MM.1S (cell line): ENCODE measurements around the gene ERO1A.

Source experiments
- DNase-seq: peaks from one replicate; pipeline ENCODE4 v3.0.0-alpha.2; 2015
- H2AFZ ChIP-seq: fragments of 300-600 bp; sonication (generic); 2 replicates; pipeline ENCODE4 v1.6.0; 2016; ENCODE audit warnings: antibody characterized with exemption, low read length
- H3F3A ChIP-seq: fragments of 300-600 bp; sonication (generic); 2 replicates; pipeline ENCODE4 v1.6.1; 2016; ENCODE audit warnings: mild to moderate bottlenecking, antibody characterized with exemption, low read length, moderate library complexity, mixed read lengths; ENCODE audit not compliant: insufficient read depth
- H3K27ac ChIP-seq: fragments of 300-600 bp; sonication (generic); 2 replicates; pipeline ENCODE4 v1.5.1; 2016; ENCODE audit warnings: mild to moderate bottlenecking, low read length
- H3K27me3 ChIP-seq: fragments of 300-600 bp; sonication (generic); replicated peaks from 2 replicates; pipeline ENCODE4 v1.6.0; 2016; ENCODE audit warnings: low read length; ENCODE audit not compliant: insufficient read depth
- H3K36me3 ChIP-seq: fragments of 300-600 bp; sonication (generic); replicated peaks from 2 replicates; pipeline ENCODE4 v1.6.1; 2016; ENCODE audit warnings: mild to moderate bottlenecking, low read length, mixed read lengths; ENCODE audit not compliant: insufficient read depth
- H3K4me1 ChIP-seq: fragments of 300-600 bp; sonication (generic); 2 replicates; pipeline ENCODE4 v1.6.1; 2016; ENCODE audit warnings: low read length, mixed read lengths
- H3K4me2 ChIP-seq: fragments of 300-600 bp; sonication (generic); 2 replicates; pipeline ENCODE4 v1.6.0; 2016; ENCODE audit warnings: low read depth, low read length
- H3K4me3 ChIP-seq: fragments of 300-600 bp; sonication (generic); 2 replicates; pipeline ENCODE4 v1.5.1; 2016; ENCODE audit warnings: low read length, mixed read lengths
- H3K79me2 ChIP-seq: fragments of 300-600 bp; sonication (generic); 2 replicates; pipeline ENCODE4 v1.6.1; 2016; ENCODE audit warnings: mixed run types, low read length, mixed read lengths
- H3K9ac ChIP-seq: fragments of 300-600 bp; sonication (generic); 2 replicates; pipeline ENCODE4 v1.6.1; 2016; ENCODE audit warnings: low read length, mixed read lengths
- H3K9me2 ChIP-seq: fragments of 300-600 bp; sonication (generic); replicated peaks from 2 replicates; pipeline ENCODE4 v1.6.1; 2016; ENCODE audit warnings: mild to moderate bottlenecking, low read length, mixed read lengths; ENCODE audit not compliant: insufficient read depth
- H3K9me3 ChIP-seq: fragments of 300-600 bp; sonication (generic); replicated peaks from 2 replicates; pipeline ENCODE4 v1.6.1; 2016; ENCODE audit warnings: mild to moderate bottlenecking, low read length, mixed read lengths; ENCODE audit not compliant: insufficient read depth
- H4K20me1 ChIP-seq: fragments of 300-600 bp; sonication (generic); 2 replicates; pipeline ENCODE4 v1.6.1; 2016; ENCODE audit warnings: mild to moderate bottlenecking, low read length, moderate library complexity, mixed read lengths; ENCODE audit not compliant: insufficient read depth
- CTCF ChIP-seq: fragments of 300-600 bp; sonication (generic); IDR thresholded peaks from 2 replicates; pipeline ENCODE4 v1.5.1; 2016; ENCODE audit warnings: antibody characterized with exemption, low read length, mixed read lengths
- EZH2 ChIP-seq: fragments of 300-600 bp; sonication (generic); optimal IDR thresholded peaks from 2 replicates; pipeline ENCODE3; 2017; ENCODE audit warnings: low read depth, mild to moderate bottlenecking, antibody characterized with exemption, low read length, mixed read lengths
- EZH2phosphoT487 ChIP-seq: fragments of 300-600 bp; sonication (generic); IDR thresholded peaks from 2 replicates; pipeline ENCODE4 v1.6.1; 2018; ENCODE audit warnings: antibody characterized with exemption, low read length

ERO1A gene

DNA sequence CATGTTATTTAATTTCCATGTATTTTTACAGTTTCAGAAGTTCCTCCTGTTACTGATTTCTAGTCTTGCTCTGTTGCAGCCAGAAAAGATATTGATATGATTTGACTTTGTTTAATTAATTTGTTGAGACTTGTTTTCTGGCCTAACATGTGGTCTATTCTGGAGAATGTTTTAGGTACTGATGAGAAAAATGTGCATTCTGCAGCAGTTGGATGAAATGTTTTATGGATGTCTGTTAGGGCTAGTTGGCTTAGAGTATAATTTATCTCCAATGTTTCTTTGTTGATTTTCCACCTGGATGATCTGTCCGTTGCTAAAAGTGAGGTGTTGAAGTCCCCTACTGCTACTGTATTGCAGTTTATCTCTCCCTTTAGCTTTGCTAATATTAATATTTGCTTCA, 88.3 kb downstream of the ERO1A start:
- Histone ChIP-seq H3K4me2 (no peak overlapping the region), H3K27me3 (no peaks in the 10 kb centered on the region), H3F3A (no peaks in the 10 kb centered on the region), H3K4me3 (no peak overlapping the region), H2AFZ (no peak overlapping the region), H4K20me1 (no peaks in the 10 kb centered on the region), H3K9me2 (no peaks in the 10 kb centered on the region), H3K9ac (no peak overlapping the region), H3K79me2 (no peaks in the 10 kb centered on the region), H3K36me3 (no peaks in the 10 kb centered on the region), H3K9me3 (no peaks in the 10 kb centered on the region), H3K4me1 (no peaks in the 10 kb centered on the region), H3K27ac (no peak overlapping the region)
- no peak for DNase-seq
- TF ChIP-seq CTCF = no peak
- TF ChIP-seq EZH2phosphoT487 = no peak
- TF ChIP-seq EZH2 = no peak

DNA sequence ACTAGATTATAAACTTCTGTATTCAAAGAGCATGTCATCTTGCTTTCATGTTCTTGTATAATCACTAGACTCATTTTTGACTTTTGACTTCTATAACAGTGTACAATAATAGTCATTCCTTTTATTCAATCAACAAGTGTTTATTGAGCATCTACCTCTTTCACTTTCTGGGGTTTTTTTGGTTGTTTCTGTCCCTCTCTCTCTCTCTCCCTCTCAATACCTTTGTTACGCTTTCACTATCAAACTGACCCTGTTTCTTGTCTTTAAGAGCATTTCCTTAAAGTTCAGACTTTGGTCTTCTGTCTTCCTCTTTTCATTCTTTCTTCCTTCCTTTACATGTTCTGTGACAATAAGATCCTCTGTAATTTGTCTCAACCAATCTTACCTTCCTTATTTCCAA, 93.2 kb downstream of the ERO1A start:
- H3K4me2 ChIP-seq = no peak overlapping the region
- H3K9me2 ChIP-seq = no peaks in the 10 kb centered on the region
- no peaks in the 10 kb centered on the region for H4K20me1 ChIP-seq
- H3K9me3 ChIP-seq = no peaks in the 10 kb centered on the region
- no peaks in the 10 kb centered on the region for H3F3A ChIP-seq
- H3K4me3 ChIP-seq = no peak overlapping the region
- no peak for DNase-seq
- no peak overlapping the region for H3K27ac ChIP-seq
- no peaks in the 10 kb centered on the region for H3K4me1 ChIP-seq
- no peaks in the 10 kb centered on the region for H3K27me3 ChIP-seq
- no peaks in the 10 kb centered on the region for H3K36me3 ChIP-seq
- H2AFZ ChIP-seq = no peak overlapping the region
- no peak overlapping the region for H3K9ac ChIP-seq
- no peaks in the 10 kb centered on the region for H3K79me2 ChIP-seq
- no peak for TF ChIP-seq EZH2
- TF ChIP-seq CTCF = no peak
- TF ChIP-seq EZH2phosphoT487 = no peak

DNA sequence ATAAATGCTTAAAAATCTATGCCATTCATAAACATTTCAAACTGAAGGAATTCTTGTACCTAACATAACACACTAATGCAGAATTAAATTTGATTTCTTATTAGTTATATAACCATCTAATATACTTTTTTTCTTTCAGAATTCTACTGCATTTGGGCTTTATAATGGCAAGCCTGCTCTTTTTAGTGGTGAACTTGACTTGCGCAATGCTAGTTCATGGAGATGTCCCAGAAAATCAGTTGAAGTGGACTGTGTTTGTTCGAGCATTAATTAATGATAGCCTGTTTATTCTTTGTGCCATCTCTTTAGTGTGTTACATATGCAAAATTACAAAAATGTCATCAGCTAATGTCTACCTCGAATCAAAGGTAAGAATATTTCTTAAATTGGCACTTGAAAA, 95.4 kb downstream of the ERO1A start:
- no peaks in the 10 kb centered on the region for H3F3A ChIP-seq
- H3K27me3 ChIP-seq = no peaks in the 10 kb centered on the region
- no peaks in the 10 kb centered on the region for H3K4me1 ChIP-seq
- no peak overlapping the region for H3K27ac ChIP-seq
- H3K9me3 ChIP-seq = no peaks in the 10 kb centered on the region
- H3K9me2 ChIP-seq = no peaks in the 10 kb centered on the region
- no peak for DNase-seq
- no peak overlapping the region for H3K4me2 ChIP-seq
- no peak for TF ChIP-seq EZH2phosphoT487
- no peak for TF ChIP-seq EZH2
- TF ChIP-seq CTCF = no peak
- H2AFZ ChIP-seq = no peak overlapping the region
- no peak overlapping the region for H3K9ac ChIP-seq
- H3K4me3 ChIP-seq = no peak overlapping the region
- no peaks in the 10 kb centered on the region for H4K20me1 ChIP-seq
- H3K36me3 ChIP-seq = no peaks in the 10 kb centered on the region
- H3K79me2 ChIP-seq = no peaks in the 10 kb centered on the region

DNA sequence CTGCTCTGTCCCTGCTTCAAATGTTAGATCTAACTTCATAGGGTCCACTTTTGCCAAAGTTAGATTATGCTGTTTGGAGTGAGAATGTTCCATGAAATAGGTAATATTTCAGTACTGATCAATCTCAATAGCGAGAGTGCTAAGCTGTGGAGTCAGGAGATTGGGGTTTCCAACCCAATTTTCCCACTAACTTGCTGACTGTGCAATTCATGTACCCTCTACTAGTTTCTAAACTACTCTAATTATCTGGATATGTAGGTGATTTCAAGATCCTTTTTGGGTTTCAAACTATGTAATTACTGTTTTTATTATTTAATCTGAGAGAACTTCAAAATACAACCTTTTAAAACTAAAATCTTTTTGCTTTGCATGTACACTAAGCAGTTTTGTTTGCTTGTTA, 96.8 kb downstream of the ERO1A start:
- Histone ChIP-seq H3K9ac (no peak overlapping the region), H3K36me3 (no peaks in the 10 kb centered on the region), H3K79me2 (no peaks in the 10 kb centered on the region), H3K27ac (no peak overlapping the region), H2AFZ (no peak overlapping the region), H3F3A (no peaks in the 10 kb centered on the region), H3K27me3 (no peaks in the 10 kb centered on the region), H3K4me1 (no peaks in the 10 kb centered on the region), H4K20me1 (no peaks in the 10 kb centered on the region), H3K9me3 (no peaks in the 10 kb centered on the region), H3K4me2 (no peak overlapping the region), H3K9me2 (no peaks in the 10 kb centered on the region), H3K4me3 (no peak overlapping the region)
- no peak for DNase-seq
- TF ChIP-seq CTCF (no peak), EZH2phosphoT487 (no peak), EZH2 (no peak)
